Measurements from ENCODE around the gene SIRPA. TPM values are rescaled to one million over a fixed set of nuclear protein-coding genes. Genes with fewer than 3 reads are reported as not detected.
A peak's percentile ranks its signal among the peaks of the same experiment; 100 is the strongest.

Gene SIRPA
- total RNA-seq, 1 donor from 2014 or later, result 28.0 TPM

DNA sequence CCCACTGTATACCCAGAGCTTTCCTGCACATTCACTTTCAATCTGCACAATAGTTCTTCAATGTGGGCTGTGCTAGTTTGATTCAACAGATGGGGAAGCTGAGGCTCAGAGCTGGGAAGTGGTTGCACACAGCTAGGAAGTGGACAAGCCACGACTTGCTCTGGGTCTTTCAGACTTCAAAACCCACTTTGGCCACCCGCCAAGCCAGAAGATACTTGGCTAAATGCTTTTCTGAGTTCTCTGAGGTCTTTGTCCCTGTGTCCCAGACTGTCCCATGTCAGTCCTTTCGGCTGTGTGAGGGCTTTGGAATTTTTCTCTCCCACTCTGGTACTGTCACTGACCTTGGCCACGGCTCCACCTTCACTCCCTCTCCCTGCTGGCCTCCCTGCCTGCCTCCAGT, 88.1 kb downstream of the SIRPA start:
- no peak for DNase-seq (ENCODE audit: low read depth in 2 of 2)

DNA sequence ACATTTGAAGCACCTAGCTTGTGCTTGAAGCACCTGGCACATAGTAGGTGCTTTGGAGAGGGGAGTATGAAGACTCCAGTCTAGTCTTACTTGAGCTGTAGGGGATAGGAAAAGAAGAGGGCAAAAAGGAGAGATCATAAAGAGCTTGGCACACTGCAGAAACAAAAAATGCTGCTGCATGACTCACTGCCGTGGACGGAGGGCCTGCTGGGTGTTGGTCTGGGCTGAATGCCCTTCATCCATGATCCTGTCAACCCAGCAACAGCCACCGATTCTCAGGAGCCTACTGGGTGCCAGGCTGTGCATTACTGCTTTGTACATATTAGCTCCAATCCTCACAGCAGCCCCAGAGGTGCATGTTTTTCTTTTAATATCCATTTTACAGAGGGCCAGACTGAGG, 92.6 kb downstream of the SIRPA start:
- peak in 1 of 2 donors; percentile 6 for DNase-seq (ENCODE audit: low read depth in 2 of 2)

Other genes with a start within 250 kb of the SIRPA start
- gene SIRPG, start 237.6 kb upstream of the SIRPA start, total RNA-seq, result not detected in 2 replicates
- not detected in 2 replicates for gene PDYN, start 98.7 kb downstream of the SIRPA start, total RNA-seq
- 11.3 and 16.7 TPM in 2 replicates for gene STK35, start 206.4 kb downstream of the SIRPA start, total RNA-seq